ENCODE results near the gene BMPR1B.

The BMPR1B gene

GRCh38 chr4:95021099-95021498, 263.3 kb downstream of the BMPR1B start:
- no peak overlapping the region for H3K4me3 ChIP-seq (replicated peaks; ENCODE audit: insufficient read depth, low read length)
- TF ChIP-seq REST (IDR thresholded peaks at IDR 0.05; ENCODE audit: insufficient replicate concordance, low read depth), result no peak
- no peak for TF ChIP-seq CTCF (IDR thresholded peaks at IDR 0.05; ENCODE audit: insufficient read depth, low read length)
- TF ChIP-seq SPI1 (IDR thresholded peaks at IDR 0.05; ENCODE audit: borderline replicate concordance, low read depth), result no peak
- TF ChIP-seq GABPA (IDR thresholded peaks at IDR 0.05; ENCODE audit: low read depth), result no peak
- no peak for TF ChIP-seq POLR2AphosphoS5 (IDR thresholded peaks at IDR 0.05; ENCODE audit: low read depth)
- no peak overlapping the region for H3K27ac ChIP-seq (replicated peaks)
- DNase-seq (ENCODE audit: low read depth in 1 of 2, low spot score in 1 of 2), result no peak
- H3K27me3 ChIP-seq (ENCODE audit: insufficient read depth, poor library complexity, severe bottlenecking), result no peaks in the 10 kb centered on the region

- Histone ChIP-seq H3K4me3 (replicated peaks; ENCODE audit: insufficient read depth, low read length) (no peak overlapping the region), H3K27me3 (ENCODE audit: insufficient read depth, poor library complexity, severe bottlenecking) (no peaks in the 10 kb centered on the region), H3K27ac (replicated peaks) (no peak overlapping the region)
- TF ChIP-seq GABPA (IDR thresholded peaks at IDR 0.05; ENCODE audit: low read depth), result no peak
- no peak for TF ChIP-seq POLR2AphosphoS5 (IDR thresholded peaks at IDR 0.05; ENCODE audit: low read depth)
- TF ChIP-seq SPI1 (IDR thresholded peaks at IDR 0.05; ENCODE audit: borderline replicate concordance, low read depth), result no peak
- TF ChIP-seq REST (IDR thresholded peaks at IDR 0.05; ENCODE audit: insufficient replicate concordance, low read depth), result no peak
- no peak for TF ChIP-seq CTCF (IDR thresholded peaks at IDR 0.05; ENCODE audit: insufficient read depth, low read length)
- DNase-seq (ENCODE audit: low read depth in 1 of 2, low spot score in 1 of 2), result no peak
Measured at GRCh38 chr4:95023110-95023509, 265.4 kb downstream of the BMPR1B start.

- DNase-seq (ENCODE audit: low read depth in 1 of 2, low spot score in 1 of 2), result no peak
- no peak for TF ChIP-seq CTCF (IDR thresholded peaks at IDR 0.05; ENCODE audit: insufficient read depth, low read length)
- TF ChIP-seq SPI1 (IDR thresholded peaks at IDR 0.05; ENCODE audit: borderline replicate concordance, low read depth), result no peak
- no peak for TF ChIP-seq REST (IDR thresholded peaks at IDR 0.05; ENCODE audit: insufficient replicate concordance, low read depth)
- TF ChIP-seq POLR2AphosphoS5 (IDR thresholded peaks at IDR 0.05; ENCODE audit: low read depth), result no peak
- TF ChIP-seq GABPA (IDR thresholded peaks at IDR 0.05; ENCODE audit: low read depth), result no peak
Measured at GRCh38 chr4:95027905-95028618, 270.3 kb downstream of the BMPR1B start.

More at GRCh38 chr4:95027905-95028618, 270.3 kb downstream of the BMPR1B start:
- H3K27me3 ChIP-seq (ENCODE audit: insufficient read depth, poor library complexity, severe bottlenecking), result no peaks in the 10 kb centered on the region
- no peak overlapping the region for H3K27ac ChIP-seq (replicated peaks)
- no peak overlapping the region for H3K4me3 ChIP-seq (replicated peaks; ENCODE audit: insufficient read depth, low read length)

Measured in HL-60 (cell line).